ENCODE data around the gene MARK1.
"Not testable (repeated sequence)": the region's sequence is repeated elsewhere in the genome, so short reads cannot be mapped to it uniquely, and the experiment has no call there.

Gene MARK1

GRCh38 chr1:220529521-220530020 is 1.6 kb downstream of the MARK1 start:
- no peak for DNase-seq (ENCODE audit: low read depth)

- no peak for DNase-seq (ENCODE audit: low read depth)
Observed at GRCh38 chr1:220533504-220534109, 5.7 kb downstream of the MARK1 start.

- peak; percentile 14 for DNase-seq (ENCODE audit: low read depth)
Observed at GRCh38 chr1:220544901-220545303, 17.0 kb downstream of the MARK1 start.

GRCh38 chr1:220550811-220551399 is 23.0 kb downstream of the MARK1 start:
- no peak for DNase-seq (ENCODE audit: low read depth)

- DNase-seq (ENCODE audit: low read depth): no peak
Observed at GRCh38 chr1:220551718-220552117, 23.8 kb downstream of the MARK1 start.

GRCh38 chr1:220552672-220553260 is 24.8 kb downstream of the MARK1 start:
- DNase-seq (ENCODE audit: low read depth): no peak

GRCh38 chr1:220556641-220557040 is 28.7 kb downstream of the MARK1 start:
- DNase-seq (ENCODE audit: low read depth): no peak

- no peak for DNase-seq (ENCODE audit: low read depth)
Observed at GRCh38 chr1:220563564-220563963, 35.6 kb downstream of the MARK1 start.

GRCh38 chr1:220564216-220564615 is 36.3 kb downstream of the MARK1 start:
- DNase-seq (ENCODE audit: low read depth): no peak

GRCh38 chr1:220565670-220566069 is 37.7 kb downstream of the MARK1 start:
- no peak for DNase-seq (ENCODE audit: low read depth)

- no peak for DNase-seq (ENCODE audit: low read depth)
Observed at GRCh38 chr1:220566869-220567268, 38.9 kb downstream of the MARK1 start.

- DNase-seq (ENCODE audit: low read depth): no peak
Observed at GRCh38 chr1:220572416-220572815, 44.5 kb downstream of the MARK1 start.

GRCh38 chr1:220573836-220574235 is 45.9 kb downstream of the MARK1 start:
- DNase-seq (ENCODE audit: low read depth): no peak

- peak; percentile 18 for DNase-seq (ENCODE audit: low read depth)
Observed at GRCh38 chr1:220575718-220576497, 48.0 kb downstream of the MARK1 start.

GRCh38 chr1:220577926-220578325 is 50.0 kb downstream of the MARK1 start:
- DNase-seq (ENCODE audit: low read depth): no peak

- DNase-seq (ENCODE audit: low read depth): no peak
Observed at GRCh38 chr1:220579317-220579716, 51.4 kb downstream of the MARK1 start.

- no peak for DNase-seq (ENCODE audit: low read depth)
Observed at GRCh38 chr1:220592714-220593113, 64.8 kb downstream of the MARK1 start.

GRCh38 chr1:220594356-220594755 is 66.4 kb downstream of the MARK1 start:
- DNase-seq (ENCODE audit: low read depth): peak; percentile 36

- DNase-seq (ENCODE audit: low read depth): no peak
Observed at GRCh38 chr1:220595179-220595578, 67.2 kb downstream of the MARK1 start.

- no peak for DNase-seq (ENCODE audit: low read depth)
Observed at GRCh38 chr1:220604926-220605325, 77.0 kb downstream of the MARK1 start.

GRCh38 chr1:220605651-220606050 is 77.7 kb downstream of the MARK1 start:
- DNase-seq (ENCODE audit: low read depth): not testable (repeated sequence)

GRCh38 chr1:220611100-220611499 is 83.2 kb downstream of the MARK1 start:
- DNase-seq (ENCODE audit: low read depth): not testable (repeated sequence)

GRCh38 chr1:220616836-220617235 is 88.9 kb downstream of the MARK1 start:
- DNase-seq (ENCODE audit: low read depth): no peak

All from EH (cell line).